Gastrocnemius medialis (tissue), 4 donors: Measurements from ENCODE around the gene SORBS1. TPM values are rescaled to one million over a fixed set of nuclear protein-coding genes. Genes with fewer than 3 reads are reported as not detected.

ENCODE experiments used
- ATAC-seq, 2 donors: fragments of 150-250 bp; one replicate each; pipeline ENCODE4 v1.9.1; 2016
- DNase-seq, 2 donors: peaks; one replicate each; pipeline ENCODE4 v3.0.0-alpha.2; 2019
- H3K27ac ChIP-seq, 4 donors: fragments of 200-600 bp; sonication (generic); 1 replicate in 1 of 4; 2 replicates in 3 of 4; pipeline ENCODE4 v1.5.1; 2016 to 2018; ENCODE audit warnings: mild to moderate bottlenecking in 2 of 4, moderate library complexity in 1 of 4
- H3K27me3 ChIP-seq, 3 donors: fragments of 200-600 bp; sonication (generic) in 2 of 3; 1 replicate in 1 of 3; 2 replicates in 2 of 3; pipeline versions ENCODE4 v1.5.1 to v1.6.0; 2016 to 2019; ENCODE audit warnings: mild to moderate bottlenecking in 1 of 3, moderate library complexity in 1 of 3
- H3K36me3 ChIP-seq, 2 donors: fragments of 200-600 bp; sonication (generic) in 1 of 2; one replicate each; pipeline ENCODE4 v1.5.1; 2017 to 2018
- H3K4me1 ChIP-seq, 2 donors: fragments of 200-600 bp; sonication (generic) in 1 of 2; one replicate each; pipeline ENCODE4 v1.5.1; 2016 to 2017; ENCODE audit warnings: mild to moderate bottlenecking in 2 of 2
- H3K4me3 ChIP-seq, 4 donors: fragments of 200-600 bp; sonication (generic) in 3 of 4; 1 replicate in 1 of 4; 2 replicates in 3 of 4; pipeline ENCODE4 v1.5.1; 2016 to 2019; ENCODE audit warnings: mild to moderate bottlenecking in 2 of 4
- H3K9me3 ChIP-seq, 3 donors: fragments of 200-600 bp; sonication (generic) in 2 of 3; 1 replicate in 1 of 3; 2 replicates in 2 of 3; pipeline ENCODE4 v1.5.1; 2016 to 2019
- CTCF ChIP-seq, 5 experiments: fragments of 450-650 bp in 3 of 5; fragments of 200-600 bp in 2 of 5; sonication (generic) in 2 of 5; IDR thresholded peaks in 4 of 5; conservative IDR thresholded peaks in 1 of 5; 1 replicate in 4 of 5; 2 replicates in 1 of 5; pipeline ENCODE4 v1.5.1; 2016 to 2019; ENCODE audit warnings: antibody characterized with exemption in 5 of 5, mild to moderate bottlenecking in 3 of 5, moderate library complexity in 3 of 5
- POLR2A ChIP-seq, 2 donors: fragments of 450-650 bp; IDR thresholded peaks; one replicate each; pipeline ENCODE4 v1.6.1; 2017; ENCODE audit warnings: antibody characterized with exemption in 2 of 2, mild to moderate bottlenecking in 2 of 2, moderate library complexity in 2 of 2
- in situ Hi-C, 4 donors: fragments of 200-750 bp; cut with MboI; loops; one replicate each; pipeline versions ENCODE4 v1.15.0 to v1.8.0; 2017; ENCODE audit warnings: low sequenced_read_pairs in 4 of 4
- intact Hi-C: fragments of 100-400 bp; cut with DNase I; formaldehyde crosslinking; loops from one replicate; pipeline ENCODE4 v1.15.1; 2023; ENCODE audit warnings: low total_unique reads
- total RNA-seq, 4 donors: library from RNA; depleted of rRNA; stranded (reverse); fragments of >200 nt; gene quantifications; one replicate each; pipeline versions ENCODE4 v1.1.0 to v1.2.3, GENCODE V29; 2016

Gene SORBS1
- total RNA-seq, 4 donors from 2014 or later: 146 to 331 (median 186) TPM

GRCh38 chr10:95425592-95426465, 135.3 kb downstream of the SORBS1 start:
- intact Hi-C loops: no loop called here
- DNase-seq (no peak), ATAC-seq (no peak)
- H3K36me3 ChIP-seq: peaks cover 0 to 54% of the 10 kb centered on the region in 2 donors
- no peak overlapping the region for H3K4me3 ChIP-seq
- H3K4me1 ChIP-seq: peaks cover 12 to 32% of the 10 kb centered on the region in 2 donors
- H3K9me3 ChIP-seq: no peaks in the 10 kb centered on the region
- no peak for TF ChIP-seq POLR2A (IDR thresholded peaks at IDR 0.05)
- no peak for TF ChIP-seq CTCF (IDR thresholded peaks at IDR 0.05 in 4 of 5, conservative IDR thresholded peaks at IDR 0.05 in 1 of 5)
- H3K27me3 ChIP-seq: no peaks in the 10 kb centered on the region
- in situ Hi-C loops: loop anchor here in 2 of 4 donors (5.0 to 10.0 kb wide), 2 partner anchors 51 to 176 kb away; no protein-coding TSS in a partner anchor
- H3K27ac ChIP-seq: peak overlapping the region in 1 of 4 donors; percentile 16

- ATAC-seq: no peak
- no peak for DNase-seq
- Histone ChIP-seq H3K27ac (peak overlapping the region; percentile 9 to 52 (median 38)), H3K4me1 (peaks cover 14 to 17% of the 10 kb centered on the region in 2 donors), H3K27me3 (no peaks in the 10 kb centered on the region), H3K4me3 (no peak overlapping the region), H3K36me3 (peaks cover 0 to 62% of the 10 kb centered on the region in 2 donors), H3K9me3 (no peaks in the 10 kb centered on the region)
- TF ChIP-seq CTCF (IDR thresholded peaks at IDR 0.05 in 4 of 5, conservative IDR thresholded peaks at IDR 0.05 in 1 of 5): no peak
- TF ChIP-seq POLR2A (IDR thresholded peaks at IDR 0.05): no peak
- intact Hi-C loops: no loop called here
- in situ Hi-C loops: loop anchor here in 2 of 4 donors (10.0 kb wide), 1 partner anchor 49 kb away; no protein-coding TSS in a partner anchor
Measured at GRCh38 chr10:95423164-95424005, 137.8 kb downstream of the SORBS1 start.

DNA sequence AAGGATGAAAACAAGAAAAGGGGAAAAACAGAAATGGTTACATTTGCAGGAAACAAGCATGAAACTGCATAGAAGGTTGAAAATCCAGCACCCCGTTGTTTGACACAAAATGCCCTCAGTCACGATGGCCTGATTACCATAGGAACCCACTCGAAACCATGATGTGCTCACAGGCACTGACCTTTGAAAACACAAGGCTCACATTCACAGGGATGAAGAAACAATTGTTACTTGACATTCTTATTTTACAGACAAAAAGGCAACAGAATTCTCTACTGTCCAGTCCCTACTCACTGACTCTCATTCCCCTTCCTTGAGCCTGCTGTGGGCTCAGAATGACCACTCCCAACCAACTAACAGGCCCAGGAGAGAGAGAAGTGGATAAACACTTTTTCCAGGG, 138.9 kb downstream of the SORBS1 start:
- Histone ChIP-seq H3K4me3 (no peak overlapping the region), H3K36me3 (peaks cover 0 to 55% of the 10 kb centered on the region in 2 donors), H3K9me3 (no peaks in the 10 kb centered on the region), H3K27ac (peak overlapping the region in 3 of 4 donors; percentile 16 to 52 (median 35)), H3K27me3 (no peaks in the 10 kb centered on the region), H3K4me1 (peaks cover 9 to 17% of the 10 kb centered on the region in 2 donors)
- no peak for TF ChIP-seq POLR2A (IDR thresholded peaks at IDR 0.05)
- no peak for TF ChIP-seq CTCF (IDR thresholded peaks at IDR 0.05 in 4 of 5, conservative IDR thresholded peaks at IDR 0.05 in 1 of 5)
- in situ Hi-C loops: loop anchor here in 2 of 4 donors (10.0 kb wide), 1 partner anchor 47 kb away; no protein-coding TSS in a partner anchor
- DNase-seq (no peak), ATAC-seq (no peak)
- intact Hi-C loops: no loop called here

- TF ChIP-seq CTCF (IDR thresholded peaks at IDR 0.05 in 4 of 5, conservative IDR thresholded peaks at IDR 0.05 in 1 of 5): no peak
- no peaks in the 10 kb centered on the region for H3K9me3 ChIP-seq
- peaks cover 0 to 51% of the 10 kb centered on the region in 2 donors for H3K36me3 ChIP-seq
- in situ Hi-C loops (loop anchor here in 2 of 4 donors (10.0 kb wide), 1 partner anchor 47 kb away; no protein-coding TSS in a partner anchor), intact Hi-C loops (no loop called here)
- H3K4me1 ChIP-seq: peaks cover 8 to 17% of the 10 kb centered on the region in 2 donors
- no peaks in the 10 kb centered on the region for H3K27me3 ChIP-seq
- no peak for DNase-seq
- no peak for ATAC-seq
- H3K4me3 ChIP-seq: no peak overlapping the region
- peak overlapping the region in 2 of 4 donors; percentile 25 to 35 for H3K27ac ChIP-seq
Measured at GRCh38 chr10:95421782-95422181, 139.4 kb downstream of the SORBS1 start.
